Neural progenitor cell (in vitro differentiated cells): ENCODE results near the gene MRM3.

ENCODE experiments used
- EZH2 ChIP-seq: fragments of 200-600 bp; sonication (generic); IDR thresholded peaks from 2 replicates; pipeline ENCODE4 v1.6.1; 2017; ENCODE audit warnings: antibody characterized with exemption, mild to moderate bottlenecking, moderate library complexity
- TF ChIP-seq, protein P1 (sequence below): fragments of 200-600 bp; sonication (generic); IDR thresholded peaks from 2 replicates; pipeline ENCODE4 v1.5.1; 2017; ENCODE audit warnings: antibody characterized with exemption, mild to moderate bottlenecking

GRCh38 chr17:795276-795675, 13.1 kb downstream of the MRM3 start:
- TF ChIP-seq, protein P1, sequence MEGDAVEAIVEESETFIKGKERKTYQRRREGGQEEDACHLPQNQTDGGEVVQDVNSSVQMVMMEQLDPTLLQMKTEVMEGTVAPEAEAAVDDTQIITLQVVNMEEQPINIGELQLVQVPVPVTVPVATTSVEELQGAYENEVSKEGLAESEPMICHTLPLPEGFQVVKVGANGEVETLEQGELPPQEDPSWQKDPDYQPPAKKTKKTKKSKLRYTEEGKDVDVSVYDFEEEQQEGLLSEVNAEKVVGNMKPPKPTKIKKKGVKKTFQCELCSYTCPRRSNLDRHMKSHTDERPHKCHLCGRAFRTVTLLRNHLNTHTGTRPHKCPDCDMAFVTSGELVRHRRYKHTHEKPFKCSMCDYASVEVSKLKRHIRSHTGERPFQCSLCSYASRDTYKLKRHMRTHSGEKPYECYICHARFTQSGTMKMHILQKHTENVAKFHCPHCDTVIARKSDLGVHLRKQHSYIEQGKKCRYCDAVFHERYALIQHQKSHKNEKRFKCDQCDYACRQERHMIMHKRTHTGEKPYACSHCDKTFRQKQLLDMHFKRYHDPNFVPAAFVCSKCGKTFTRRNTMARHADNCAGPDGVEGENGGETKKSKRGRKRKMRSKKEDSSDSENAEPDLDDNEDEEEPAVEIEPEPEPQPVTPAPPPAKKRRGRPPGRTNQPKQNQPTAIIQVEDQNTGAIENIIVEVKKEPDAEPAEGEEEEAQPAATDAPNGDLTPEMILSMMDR: no peak
- TF ChIP-seq EZH2: no peak
